ENCODE results near the gene BICC1.

- no peak for TF ChIP-seq CTCF (conservative IDR thresholded peaks at IDR 0.05 in 1 of 2, IDR thresholded peaks at IDR 0.05 in 1 of 2; ENCODE audit: low read depth in 1 of 2, low read length in 2 of 2)
- no peak for TF ChIP-seq EZH2 (IDR thresholded peaks at IDR 0.05; ENCODE audit: low read length, missing control alignments)
These were observed 34.2 kb downstream of the BICC1 start for GRCh38 chr10:58546722-58547445.
